ENCODE measurements around the gene RXFP2.
A peak's percentile ranks its signal among the peaks of the same experiment; 100 is the strongest.

RXFP2 gene

GRCh38 chr13:31835932-31836331, 96.6 kb downstream of the RXFP2 start:
- DNase-seq = peak; percentile 21

DNA sequence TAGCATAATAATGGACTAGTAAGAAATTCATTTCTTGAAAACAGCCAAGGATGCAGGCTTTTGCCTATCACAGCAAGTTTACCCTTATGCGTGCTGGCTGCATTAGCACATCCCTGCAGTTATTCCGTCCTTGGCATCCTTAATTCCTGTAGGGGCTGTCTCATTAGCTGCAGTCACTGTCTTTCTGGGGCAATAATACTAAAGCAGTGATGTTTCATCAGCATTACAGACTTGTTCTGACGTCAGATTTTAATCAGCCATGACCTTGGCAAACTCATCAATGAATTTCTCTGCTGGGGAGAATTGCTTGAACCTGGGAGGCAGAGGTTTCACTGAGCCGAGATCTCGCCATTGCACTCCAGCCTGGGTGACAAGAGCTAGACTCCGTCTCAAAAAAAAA, 103.7 kb downstream of the RXFP2 start:
- DNase-seq = no peak

DNA sequence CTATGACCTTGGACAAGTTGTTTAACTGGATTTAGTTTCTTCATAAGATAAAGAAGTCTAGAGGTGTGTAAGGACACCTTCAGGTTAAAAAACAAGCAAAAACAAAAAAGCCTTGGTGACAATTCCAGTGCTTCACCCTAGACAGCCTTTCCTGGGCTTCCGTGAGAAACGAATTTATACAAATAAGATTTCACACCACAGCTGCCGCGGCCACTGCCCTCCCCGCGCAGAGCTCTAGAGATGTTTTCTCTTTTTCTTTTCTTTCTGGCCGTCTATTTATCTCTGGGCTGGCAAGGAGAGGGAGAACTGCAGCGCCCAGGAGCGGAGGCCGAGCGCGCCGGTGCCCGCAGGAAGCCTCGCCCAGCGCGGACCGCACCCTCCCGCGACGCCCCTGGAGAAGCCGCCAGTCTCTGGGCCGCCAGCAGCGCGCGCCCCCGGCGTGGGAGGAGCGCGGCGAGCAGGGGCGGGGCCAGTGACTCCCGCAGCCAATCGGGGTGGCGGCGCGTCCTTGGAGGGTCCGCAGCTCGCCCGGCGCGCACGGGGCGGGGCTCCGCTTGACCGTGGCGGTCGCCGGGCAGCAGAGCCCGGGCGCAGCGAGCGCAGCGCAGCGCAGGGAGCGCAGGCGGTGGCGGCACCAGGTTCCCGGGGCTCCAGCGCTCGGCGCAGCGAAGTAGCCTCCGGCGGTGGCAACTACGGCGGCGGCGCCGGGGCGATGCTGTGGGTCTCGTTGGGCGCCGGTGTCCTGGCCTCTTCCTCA, 107.0 kb downstream of the RXFP2 start:
- DNase-seq = peak; percentile 85

DNA sequence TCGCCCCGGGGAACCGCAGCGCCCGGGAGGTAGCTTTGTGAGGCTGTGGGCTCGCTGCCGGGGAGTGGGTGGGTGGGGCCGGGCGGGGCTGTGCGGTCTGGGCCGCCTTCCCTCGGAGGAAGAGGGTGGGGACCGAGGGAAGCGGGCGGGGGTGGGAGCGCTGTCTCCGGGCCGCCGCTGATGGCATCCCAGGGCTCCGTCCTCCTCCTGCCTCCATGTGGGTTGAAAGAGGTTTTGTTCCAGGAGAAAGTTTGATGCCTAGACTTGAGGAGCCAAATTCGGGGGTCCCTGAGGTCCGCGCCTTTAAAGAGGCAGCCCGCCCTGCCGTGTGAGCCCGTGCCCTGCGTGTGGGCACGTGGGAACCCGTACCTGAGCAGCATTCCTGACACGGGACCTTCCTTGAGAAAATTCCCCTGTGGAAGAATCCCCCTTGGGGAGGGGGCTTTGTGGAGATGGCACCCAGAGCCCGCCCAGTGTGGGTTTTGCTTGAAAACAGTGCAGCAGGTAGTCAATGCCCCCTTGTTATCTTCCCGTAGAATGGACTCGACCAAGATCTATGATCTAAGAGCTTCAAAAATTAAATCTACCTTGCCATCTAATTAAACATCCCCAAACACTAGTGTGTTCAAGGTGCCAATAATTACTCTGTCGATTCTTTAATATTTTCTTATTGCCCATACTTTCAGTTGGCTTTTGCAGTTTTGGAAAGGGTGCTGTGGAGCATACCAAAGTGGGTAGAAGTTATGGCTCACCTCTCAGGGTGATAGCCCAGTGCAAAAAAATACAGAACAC, 107.8 kb downstream of the RXFP2 start:
- no peak for DNase-seq

GRCh38 chr13:31848621-31849020, 109.3 kb downstream of the RXFP2 start:
- no peak for DNase-seq

DNA sequence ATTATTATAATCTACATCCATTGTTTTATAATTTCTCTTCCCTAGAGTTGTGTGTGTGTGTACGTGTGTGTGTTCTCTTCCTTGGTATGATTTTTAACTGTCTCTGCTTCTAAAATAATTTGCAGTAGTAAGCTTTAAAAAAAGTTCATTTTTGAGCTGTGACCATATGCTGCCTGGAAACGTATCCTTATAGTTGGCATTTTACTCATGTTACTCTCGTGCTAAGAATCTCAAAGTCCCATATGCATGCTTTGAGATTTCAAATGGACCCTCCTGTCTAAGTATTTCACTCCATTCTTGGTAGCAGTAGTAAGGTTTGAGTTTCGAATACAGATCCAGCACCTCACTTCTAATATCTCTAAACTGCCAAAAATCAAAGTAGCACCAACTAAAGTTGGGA, 109.9 kb downstream of the RXFP2 start:
- DNase-seq = no peak

DNA sequence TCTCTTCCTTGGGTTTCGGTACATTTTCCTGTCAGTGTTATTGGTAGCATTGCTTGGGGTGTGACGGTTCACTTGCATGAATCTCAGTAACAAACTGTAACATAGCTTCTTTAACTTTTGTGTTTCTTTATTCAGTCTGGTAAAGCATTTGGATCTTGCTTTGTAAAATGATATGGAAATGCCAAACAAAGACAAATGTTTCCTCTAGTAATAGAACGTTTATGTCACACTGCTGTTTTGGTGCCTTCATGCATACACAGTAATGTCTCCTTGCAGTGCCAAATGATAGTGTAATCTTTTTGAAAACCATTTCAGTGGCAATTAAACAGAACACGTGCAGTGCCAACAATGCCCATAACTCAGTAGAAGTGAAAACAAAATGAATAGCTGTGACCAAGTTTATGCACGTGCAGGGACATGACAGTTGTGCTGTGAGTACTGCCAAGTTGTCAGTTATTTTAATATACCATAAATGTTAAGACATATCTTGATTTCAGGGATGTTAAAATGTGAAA, 110.8 kb downstream of the RXFP2 start:
- DNase-seq = no peak

- no peak for DNase-seq
Measured at GRCh38 chr13:31851216-31851615, 111.9 kb downstream of the RXFP2 start.

Data from fibroblast of skin of abdomen (primary cell).